GM23248 (cell line): ENCODE data around the gene TOLLIP. TPM values are rescaled to one million over a fixed set of nuclear protein-coding genes. Genes with fewer than 3 reads are reported as not detected.

Experiments used
- DNase-seq: peaks from one replicate; pipeline ENCODE4 v3.0.0-alpha.2; 2015
- H2AFZ ChIP-seq: fragments of 200-600 bp; sonication (generic); 2 replicates; pipeline ENCODE4 v1.6.1; 2016; ENCODE audit warnings: antibody characterized with exemption
- H3F3A ChIP-seq: fragments of 200-600 bp; sonication (generic); 2 replicates; pipeline ENCODE4 v1.6.1; 2016; ENCODE audit warnings: mild to moderate bottlenecking, antibody characterized with exemption, mixed run types; ENCODE audit not compliant: insufficient read depth
- H3K27ac ChIP-seq: fragments of 200-600 bp; sonication (generic); 2 replicates; pipeline ENCODE4 v1.5.1; 2016; ENCODE audit warnings: mild to moderate bottlenecking
- H3K27me3 ChIP-seq: fragments of 200-600 bp; sonication (generic); replicated peaks from 2 replicates; pipeline ENCODE4 v1.6.1; 2016; ENCODE audit warnings: mild to moderate bottlenecking; ENCODE audit not compliant: insufficient read depth
- H3K36me3 ChIP-seq: fragments of 200-600 bp; sonication (generic); 2 replicates; pipeline ENCODE4 v1.6.1; 2016; ENCODE audit warnings: low read depth, mild to moderate bottlenecking
- H3K4me1 ChIP-seq: fragments of 200-600 bp; sonication (generic); 2 replicates; pipeline ENCODE4 v1.6.1; 2016; ENCODE audit warnings: mild to moderate bottlenecking; ENCODE audit not compliant: insufficient read depth
- H3K4me2 ChIP-seq: fragments of 200-600 bp; sonication (generic); one replicate; pipeline ENCODE4 v1.6.1; 2016; ENCODE audit warnings: mild to moderate bottlenecking; ENCODE audit not compliant: unreplicated experiment
- H3K4me3 ChIP-seq: fragments of 200-600 bp; sonication (generic); 2 replicates; pipeline ENCODE4 v1.5.1; 2016; ENCODE audit warnings: mild to moderate bottlenecking
- H3K79me2 ChIP-seq: fragments of 200-600 bp; sonication (generic); 2 replicates; pipeline ENCODE4 v1.6.1; 2016; ENCODE audit warnings: mild to moderate bottlenecking; ENCODE audit not compliant: insufficient read depth
- H3K9ac ChIP-seq: fragments of 200-600 bp; sonication (generic); 2 replicates; pipeline ENCODE4 v1.6.1; 2016; ENCODE audit warnings: mild to moderate bottlenecking
- H3K9me2 ChIP-seq: fragments of 200-600 bp; sonication (generic); 2 replicates; pipeline ENCODE4 v1.6.1; 2016; ENCODE audit warnings: mixed run types, mild to moderate bottlenecking, moderate library complexity; ENCODE audit not compliant: insufficient read depth
- H3K9me3 ChIP-seq: fragments of 200-600 bp; sonication (generic); one replicate; pipeline ENCODE4 v1.6.1; 2017; ENCODE audit warnings: low read depth
- H4K20me1 ChIP-seq: fragments of 200-600 bp; sonication (generic); 2 replicates; pipeline ENCODE4 v1.6.0; 2016; ENCODE audit not compliant: insufficient read depth
- EZH2 ChIP-seq: fragments of 200-600 bp; sonication (generic); IDR thresholded peaks from 2 replicates; pipeline ENCODE4 v1.6.1; 2018; ENCODE audit warnings: antibody characterized with exemption, mild to moderate bottlenecking; ENCODE audit not compliant: insufficient read depth, poor library complexity, severe bottlenecking
- EZH2phosphoT487 ChIP-seq: fragments of 200-600 bp; sonication (generic); IDR thresholded peaks from 2 replicates; pipeline ENCODE4 v1.6.1; 2018; ENCODE audit warnings: antibody characterized with exemption, moderate library complexity, mild to moderate bottlenecking, low read depth; ENCODE audit not compliant: insufficient read depth
- WGBS, 2 experiments: methylation state at CpG; one replicate each; pipeline ENCODE4 v1.1.6; 2015 to 2017; ENCODE audit warnings: low lambda C conversion rate in 2 of 2, low coverage in 1 of 2; ENCODE audit errors: missing lambda C conversion rate in 2 of 2; 5-methylcytosine and 5-hydroxymethylcytosine counted together
- in situ Hi-C: fragments of 300-500 bp; cut with MboI; formaldehyde crosslinking; loops from 2 replicates; pipeline ENCODE4 v1.15.0; 2020
- polyA plus RNA-seq: library from polyadenylated mRNA; unstranded; fragments of >200 nt; fragmentation: Nextera tagmentation; extraction: Ambion mirVana; gene quantifications from 2 replicates; pipeline ENCODE4 v1.2.1, GENCODE V29; 2016
- total RNA-seq: library from RNA; depleted of rRNA; stranded (reverse); fragments of >200 nt; shearing (Covaris generic); gene quantifications from 2 replicates; pipeline ENCODE4 v1.2.3, GENCODE V29; 2014

Gene TOLLIP
- total and polyA plus RNA-seq, 2 experiments from 2014 or later: 27.3 to 57.7 TPM

GRCh38 chr11:1272531-1272930 is 36.9 kb downstream of the TOLLIP start:
- Histone ChIP-seq H3K9ac (no peak overlapping the region), H3K4me2 (no peak overlapping the region), H3K27me3 (no peaks in the 10 kb centered on the region), H3K9me3 (no peaks in the 10 kb centered on the region), H3K36me3 (no peaks in the 10 kb centered on the region), H3K4me1 (no peaks in the 10 kb centered on the region), H3K27ac (no peak overlapping the region), H3F3A (no peaks in the 10 kb centered on the region), H3K4me3 (no peak overlapping the region), H4K20me1 (no peaks in the 10 kb centered on the region), H3K79me2 (no peaks in the 10 kb centered on the region), H2AFZ (no peak overlapping the region), H3K9me2 (no peaks in the 10 kb centered on the region)
- TF ChIP-seq EZH2 (no peak), EZH2phosphoT487 (no peak)
- in situ Hi-C loops: no loop called here
- WGBS, 2 experiments: 94 to 96% methylated on average over 26 to 30 of the region's 30 CpGs
- no peak for DNase-seq

- no peaks in the 10 kb centered on the region for H3K9me2 ChIP-seq
- H3F3A ChIP-seq: no peaks in the 10 kb centered on the region
- H3K4me1 ChIP-seq: no peaks in the 10 kb centered on the region
- WGBS, 2 experiments: 83 to 86% methylated on average over 12 to 30 of the region's 30 CpGs
- no peak overlapping the region for H3K4me3 ChIP-seq
- no peak for DNase-seq
- no peak overlapping the region for H2AFZ ChIP-seq
- H3K9me3 ChIP-seq: no peaks in the 10 kb centered on the region
- no peak overlapping the region for H3K27ac ChIP-seq
- no peak for TF ChIP-seq EZH2
- TF ChIP-seq EZH2phosphoT487: no peak
- no peaks in the 10 kb centered on the region for H3K36me3 ChIP-seq
- no peaks in the 10 kb centered on the region for H4K20me1 ChIP-seq
- no peak overlapping the region for H3K9ac ChIP-seq
- H3K4me2 ChIP-seq: no peak overlapping the region
- in situ Hi-C loops: no loop called here
- H3K27me3 ChIP-seq: no peaks in the 10 kb centered on the region
- no peaks in the 10 kb centered on the region for H3K79me2 ChIP-seq
Measured at GRCh38 chr11:1271927-1272326, 37.5 kb downstream of the TOLLIP start.

DNA sequence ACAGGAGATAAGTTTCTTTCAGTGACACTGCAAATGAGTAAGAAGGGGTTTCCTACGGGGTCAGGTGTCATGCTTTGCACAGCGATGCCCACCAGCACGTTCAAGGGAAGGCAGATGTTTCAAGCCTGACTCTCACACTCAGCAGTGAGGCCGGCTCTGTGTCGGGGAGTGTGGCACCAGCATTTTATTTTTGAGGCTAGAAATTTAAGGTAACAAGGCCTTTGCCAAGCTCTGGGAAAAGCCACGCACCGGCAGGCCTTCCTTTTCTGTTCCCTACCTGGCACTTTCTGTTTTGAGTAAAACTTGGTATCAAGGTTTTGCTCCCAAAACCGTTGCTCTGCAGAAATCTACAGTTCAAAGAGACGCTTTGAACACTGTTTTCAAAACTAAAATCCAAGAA is 38.0 kb downstream of the TOLLIP start:
- no peaks in the 10 kb centered on the region for H3K36me3 ChIP-seq
- H3K79me2 ChIP-seq: no peaks in the 10 kb centered on the region
- H3K27ac ChIP-seq: no peak overlapping the region
- H3K4me2 ChIP-seq: no peak overlapping the region
- no peaks in the 10 kb centered on the region for H3K4me1 ChIP-seq
- H4K20me1 ChIP-seq: no peaks in the 10 kb centered on the region
- no peak overlapping the region for H3K4me3 ChIP-seq
- no peaks in the 10 kb centered on the region for H3K27me3 ChIP-seq
- H3K9me2 ChIP-seq: no peaks in the 10 kb centered on the region
- no peak overlapping the region for H2AFZ ChIP-seq
- 74 to 75% methylated on average over 9 of the region's 9 CpGs for WGBS, 2 experiments
- H3K9me3 ChIP-seq: no peaks in the 10 kb centered on the region
- TF ChIP-seq EZH2phosphoT487: no peak
- H3K9ac ChIP-seq: no peak overlapping the region
- DNase-seq: no peak
- in situ Hi-C loops: no loop called here
- H3F3A ChIP-seq: no peaks in the 10 kb centered on the region

DNA sequence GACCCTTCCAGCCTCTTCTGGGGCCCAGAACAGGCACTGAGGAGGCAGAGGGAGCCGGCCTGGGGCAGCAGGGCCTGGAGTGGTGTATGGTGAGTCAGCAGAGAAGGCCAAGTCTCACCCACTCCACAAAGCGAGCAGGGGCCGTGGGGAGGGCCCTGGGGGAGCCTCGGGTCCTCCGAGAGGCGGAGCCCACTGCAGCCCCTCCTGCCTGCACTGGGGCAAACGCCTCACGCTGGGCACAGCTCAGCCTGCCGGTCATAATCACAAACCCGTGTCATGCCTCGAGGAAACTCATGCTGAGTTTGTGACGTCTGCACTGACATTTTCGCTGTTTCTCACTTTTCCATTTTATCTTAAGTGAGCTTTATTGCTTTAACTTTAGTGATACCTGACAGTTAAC is 38.4 kb downstream of the TOLLIP start:
- Histone ChIP-seq H3K36me3 (no peaks in the 10 kb centered on the region), H2AFZ (no peak overlapping the region), H4K20me1 (no peaks in the 10 kb centered on the region), H3K79me2 (no peaks in the 10 kb centered on the region), H3F3A (no peaks in the 10 kb centered on the region), H3K4me2 (no peak overlapping the region), H3K27me3 (no peaks in the 10 kb centered on the region), H3K27ac (no peak overlapping the region), H3K4me1 (no peaks in the 10 kb centered on the region), H3K4me3 (no peak overlapping the region), H3K9me2 (no peaks in the 10 kb centered on the region), H3K9ac (no peak overlapping the region), H3K9me3 (no peaks in the 10 kb centered on the region)
- no peak for TF ChIP-seq EZH2
- TF ChIP-seq EZH2phosphoT487: no peak
- DNase-seq: peak; percentile 15
- 38 to 43% methylated on average over 13 of the region's 13 CpGs for WGBS, 2 experiments
- in situ Hi-C loops: no loop called here

GRCh38 chr11:1270476-1270875 is 39.0 kb downstream of the TOLLIP start:
- H3K79me2 ChIP-seq: no peaks in the 10 kb centered on the region
- no peak overlapping the region for H3K9ac ChIP-seq
- H3K4me2 ChIP-seq: no peak overlapping the region
- no peaks in the 10 kb centered on the region for H3K9me3 ChIP-seq
- no peaks in the 10 kb centered on the region for H3K9me2 ChIP-seq
- no peaks in the 10 kb centered on the region for H3F3A ChIP-seq
- no peak for DNase-seq
- H3K4me1 ChIP-seq: no peaks in the 10 kb centered on the region
- no peaks in the 10 kb centered on the region for H3K36me3 ChIP-seq
- no peak overlapping the region for H3K4me3 ChIP-seq
- WGBS, 2 experiments: 88 to 91% methylated on average over 10 of the region's 10 CpGs
- H3K27ac ChIP-seq: no peak overlapping the region
- in situ Hi-C loops: no loop called here
- no peaks in the 10 kb centered on the region for H3K27me3 ChIP-seq
- H2AFZ ChIP-seq: no peak overlapping the region
- H4K20me1 ChIP-seq: no peaks in the 10 kb centered on the region
- no peak for TF ChIP-seq EZH2phosphoT487
- TF ChIP-seq EZH2: no peak
